Skeletal muscle cell (primary cell): Measurements from ENCODE around the gene GALNT9.
"Not testable (repeated sequence)": the region's sequence is repeated elsewhere in the genome, so short reads cannot be mapped to it uniquely, and the experiment has no call there.

Experiments
- DNase-seq: peaks from one replicate; pipeline ENCODE4 v3.0.0-alpha.2; 2010; ENCODE audit warnings: low read depth
- H3K4me3 ChIP-seq: 2 replicates; pipeline ENCODE4 v1.5.1; 2011; ENCODE audit warnings: low read depth, mild to moderate bottlenecking, control low read depth, low read length, moderate library complexity

Gene GALNT9

GRCh38 chr12:132317233-132317938 lies 12.0 kb downstream of the GALNT9 start:
- no peak for DNase-seq
- no peak overlapping the region for H3K4me3 ChIP-seq

DNA sequence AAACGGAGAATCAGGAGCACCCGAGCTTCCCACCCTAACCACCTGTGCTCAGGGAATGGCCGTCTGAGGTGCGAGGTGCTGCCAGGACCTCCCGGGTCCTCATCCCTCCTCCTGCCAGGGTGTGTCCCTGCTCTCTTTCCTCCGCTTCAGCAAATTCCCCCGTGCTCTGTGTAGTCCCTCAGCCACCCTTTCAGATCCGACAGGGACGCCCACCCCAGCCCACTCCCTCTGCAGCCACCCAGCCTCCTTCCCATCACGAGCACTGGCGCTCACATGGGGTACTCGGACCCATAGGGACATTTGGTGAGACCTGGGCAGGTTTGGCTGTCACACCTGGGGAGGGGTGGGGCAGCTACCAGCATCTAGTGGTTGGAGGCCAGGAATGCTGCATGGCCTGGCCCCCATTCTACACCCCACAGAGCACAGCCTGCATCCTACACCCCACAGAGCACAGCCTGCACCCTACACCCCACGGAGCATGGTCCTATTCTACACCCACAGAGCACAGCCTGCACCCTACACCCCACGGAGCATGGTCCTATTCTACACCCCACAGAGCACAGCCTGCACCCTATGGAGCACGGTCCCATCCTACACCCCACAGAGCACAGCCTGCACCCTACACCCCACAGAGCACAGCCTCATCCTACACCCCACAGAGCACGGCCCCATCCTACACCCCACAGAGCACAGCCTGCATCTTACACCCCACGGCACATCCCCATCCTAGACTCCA lies 12.7 kb downstream of the GALNT9 start:
- no peak overlapping the region for H3K4me3 ChIP-seq
- no peak for DNase-seq

DNA sequence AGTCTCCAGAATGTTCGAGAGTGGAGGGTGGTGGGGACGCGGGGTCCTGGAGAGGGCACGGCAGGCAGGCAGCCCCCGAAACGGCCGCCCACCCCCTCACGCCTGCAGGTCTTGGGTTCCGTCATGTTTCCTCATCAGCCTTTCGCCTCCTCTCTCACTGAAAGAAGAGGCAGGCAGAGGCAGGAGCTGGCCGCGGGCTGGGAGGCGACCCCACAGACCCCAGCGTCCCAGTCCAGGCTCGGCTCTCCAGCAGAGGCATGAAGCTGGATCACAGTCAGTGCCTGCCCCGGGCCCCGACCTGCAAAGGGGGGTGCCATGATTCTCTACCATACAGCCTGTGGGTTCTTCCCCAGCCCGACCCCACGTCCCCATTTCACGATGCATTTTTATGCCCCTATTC lies 13.4 kb downstream of the GALNT9 start:
- H3K4me3 ChIP-seq, result no peak overlapping the region
- DNase-seq, result no peak

- DNase-seq, result no peak
- H3K4me3 ChIP-seq, result no peak overlapping the region
These were observed 13.9 kb downstream of the GALNT9 start for GRCh38 chr12:132315507-132315906.

DNA sequence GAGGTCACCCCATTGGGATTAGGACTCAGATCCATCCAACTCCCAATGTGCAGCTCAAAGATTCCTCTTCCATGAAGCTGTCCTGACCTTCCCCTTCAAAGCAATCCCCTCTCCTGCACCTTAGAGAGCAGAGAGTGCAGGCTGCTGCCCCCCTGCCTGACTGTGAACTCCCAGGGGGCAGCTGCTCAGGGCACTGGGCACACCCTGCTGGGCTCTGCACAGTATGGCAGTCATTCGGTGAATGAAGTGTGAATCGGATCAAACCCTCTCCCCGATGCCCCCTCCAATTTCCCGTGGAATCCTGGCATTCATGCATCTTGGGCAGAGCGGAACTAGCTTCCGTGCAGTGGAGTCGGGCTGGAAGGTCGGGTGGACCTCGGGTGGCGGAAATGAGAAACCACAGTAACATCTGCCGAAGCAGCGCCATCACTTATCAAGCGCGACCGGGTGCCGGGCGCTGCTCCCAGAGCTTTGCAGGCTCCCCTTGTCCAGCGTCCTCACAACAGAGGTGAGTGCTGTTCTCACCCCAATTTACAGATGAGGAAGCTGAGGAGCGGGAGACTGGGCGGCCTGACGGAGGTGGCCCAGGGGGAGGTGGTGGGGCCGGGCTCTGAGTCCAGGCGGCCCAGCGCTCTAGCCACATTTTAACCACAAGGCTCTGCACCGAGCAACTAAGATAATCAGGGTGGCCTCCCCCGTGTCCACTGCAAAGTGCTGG lies 14.7 kb downstream of the GALNT9 start:
- no peak overlapping the region for H3K4me3 ChIP-seq
- DNase-seq, result no peak

- no peak overlapping the region for H3K4me3 ChIP-seq
- no peak for DNase-seq
These were observed 15.4 kb downstream of the GALNT9 start for GRCh38 chr12:132314035-132314434.

- no peak overlapping the region for H3K4me3 ChIP-seq
- no peak for DNase-seq
These were observed 16.2 kb downstream of the GALNT9 start for GRCh38 chr12:132313182-132313581.

- DNase-seq, result no peak
- H3K4me3 ChIP-seq, result no peak overlapping the region
These were observed 16.9 kb downstream of the GALNT9 start for GRCh38 chr12:132312516-132312915.

DNA sequence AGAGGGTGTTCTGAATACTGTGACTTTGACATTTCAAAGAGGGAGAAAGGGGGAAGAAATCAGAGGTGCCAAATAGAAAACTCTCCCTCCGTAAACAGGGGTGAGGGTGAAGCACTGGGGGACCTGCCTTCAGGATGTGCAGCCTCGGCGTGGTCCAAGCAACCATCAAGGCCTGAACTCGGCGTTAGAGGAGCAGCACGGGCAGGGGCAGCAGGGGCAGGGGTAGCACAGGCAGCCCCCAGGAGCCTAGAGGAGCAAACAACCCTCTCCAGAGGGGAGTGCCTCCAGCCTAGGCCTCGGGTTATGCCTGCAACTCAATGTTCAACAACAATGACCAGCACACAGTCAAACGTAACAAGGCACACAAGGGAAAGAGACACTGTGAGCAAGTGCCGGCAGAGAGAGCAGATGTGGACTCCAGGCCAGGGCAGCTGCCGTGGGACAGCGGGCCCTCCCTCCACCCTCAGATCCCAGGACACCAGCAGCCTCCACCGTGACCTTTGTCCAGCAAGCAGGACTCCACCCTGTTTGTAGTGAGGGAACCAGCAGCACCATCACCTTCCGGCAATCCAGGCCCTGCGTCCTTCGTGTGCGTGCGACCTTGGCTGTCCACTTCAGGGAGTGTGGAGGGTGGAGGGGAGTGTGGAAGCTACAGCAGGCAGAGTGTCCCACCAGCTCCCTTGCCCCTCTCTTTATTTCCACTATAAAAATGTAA lies 18.0 kb downstream of the GALNT9 start:
- DNase-seq, result no peak
- H3K4me3 ChIP-seq, result no peak overlapping the region

GRCh38 chr12:132310181-132311040 lies 19.0 kb downstream of the GALNT9 start:
- H3K4me3 ChIP-seq, result no peak overlapping the region
- no peak for DNase-seq

DNA sequence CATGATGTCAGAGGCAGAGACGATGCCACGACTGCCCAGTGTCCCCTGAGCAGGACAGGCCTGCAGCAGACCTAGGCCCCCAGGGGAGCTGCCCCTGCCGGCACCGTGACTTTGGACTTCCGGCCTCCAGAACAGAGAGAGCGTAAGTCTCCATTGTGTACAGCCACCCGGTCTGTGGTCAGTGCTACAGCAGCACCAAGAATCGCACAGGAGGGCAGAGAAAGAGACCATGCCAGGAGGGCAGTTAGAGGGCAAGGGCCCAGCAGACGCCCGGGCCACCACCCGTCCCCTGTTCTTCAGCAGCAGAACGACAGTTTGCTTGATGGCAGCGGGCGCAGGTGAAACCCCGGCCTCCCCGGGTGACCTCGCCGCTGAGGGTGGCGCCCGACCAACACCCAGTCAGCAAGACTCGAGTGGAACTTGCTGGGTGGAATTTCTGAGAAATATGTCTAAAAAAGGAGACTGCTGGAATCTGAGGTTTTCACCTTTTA lies 19.7 kb downstream of the GALNT9 start:
- no peak overlapping the region for H3K4me3 ChIP-seq
- DNase-seq, result no peak

DNA sequence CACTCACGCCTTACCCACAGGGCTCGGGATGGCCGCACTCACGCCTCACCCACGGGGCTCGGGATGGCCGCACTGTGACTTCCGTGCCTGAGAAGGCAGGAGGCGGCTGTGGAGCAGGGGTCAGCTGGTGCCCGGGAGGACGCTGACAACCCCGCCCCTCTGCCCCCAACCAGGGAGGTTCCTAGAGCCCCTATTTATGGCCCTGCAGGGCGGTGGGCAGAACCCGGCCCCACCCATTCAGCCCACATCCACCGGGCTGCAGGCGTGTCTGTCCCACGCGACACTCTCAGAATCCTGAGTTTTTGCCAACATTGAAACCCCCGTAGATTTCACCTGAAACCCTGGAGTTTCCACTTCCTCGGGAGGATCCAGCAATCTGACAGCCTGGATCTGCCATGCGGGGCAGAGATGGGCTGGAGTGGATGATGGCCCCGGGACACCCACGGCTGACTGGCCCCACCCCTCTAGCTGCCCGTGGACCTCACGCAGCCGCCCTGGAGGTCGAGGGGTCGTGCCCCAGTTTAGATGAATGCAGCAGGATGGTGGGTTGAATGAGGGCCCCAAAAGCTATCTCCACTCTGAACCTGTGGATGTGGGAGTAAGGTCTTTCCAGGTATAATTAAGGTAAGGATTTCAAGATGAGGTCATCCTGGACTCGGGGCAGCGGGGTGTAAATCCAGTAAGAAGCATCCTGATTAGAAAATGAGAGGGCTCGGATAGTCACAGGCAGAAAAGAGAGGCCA lies 20.4 kb downstream of the GALNT9 start:
- no peak for DNase-seq
- no peak overlapping the region for H3K4me3 ChIP-seq

DNA sequence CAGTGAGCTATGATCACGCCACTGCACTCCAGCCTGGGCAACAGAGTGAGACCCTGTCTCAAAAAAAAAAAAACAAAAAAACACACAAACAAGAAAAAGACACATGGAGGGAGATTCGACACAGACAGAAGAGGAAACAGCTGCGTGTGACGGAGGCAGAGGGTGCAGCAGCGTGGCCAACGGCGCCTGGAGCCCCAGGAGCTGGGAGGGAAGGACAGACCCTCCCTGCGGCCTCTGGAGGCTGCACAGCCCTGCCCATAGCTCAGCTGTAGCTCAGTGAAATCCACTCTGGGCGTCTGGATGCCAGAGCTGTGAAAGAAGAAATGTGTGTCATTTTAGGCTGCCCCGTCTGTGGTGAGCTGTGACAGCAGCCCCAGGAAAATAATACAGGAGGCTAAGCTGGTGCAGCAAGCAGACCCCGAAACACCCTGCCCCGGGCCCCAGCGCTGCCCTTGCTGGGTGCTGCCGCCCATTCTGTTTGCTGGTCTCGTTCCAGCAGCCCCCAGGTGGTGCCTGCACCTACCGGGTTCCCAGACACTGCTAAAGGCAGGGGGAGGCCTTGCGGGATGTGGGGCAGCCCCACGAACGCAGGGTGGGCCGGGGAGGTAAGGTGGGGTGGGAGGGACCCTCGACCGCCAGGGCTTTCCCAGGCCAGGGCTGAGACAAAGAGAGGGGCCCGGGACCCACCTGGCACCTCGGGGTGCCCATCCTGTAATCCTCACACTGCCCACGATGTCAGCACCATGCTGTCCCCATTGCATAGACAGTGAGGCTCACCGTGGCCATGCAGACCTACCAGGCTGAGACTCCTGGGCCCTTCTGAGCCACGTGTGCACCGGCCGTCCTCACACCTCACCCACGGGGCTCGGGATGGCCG lies 21.2 kb downstream of the GALNT9 start:
- no peak for DNase-seq
- H3K4me3 ChIP-seq, result no peak overlapping the region

- H3K4me3 ChIP-seq, result no peak overlapping the region
- DNase-seq, result no peak
These were observed 22.6 kb downstream of the GALNT9 start for GRCh38 chr12:132306885-132307191.

DNA sequence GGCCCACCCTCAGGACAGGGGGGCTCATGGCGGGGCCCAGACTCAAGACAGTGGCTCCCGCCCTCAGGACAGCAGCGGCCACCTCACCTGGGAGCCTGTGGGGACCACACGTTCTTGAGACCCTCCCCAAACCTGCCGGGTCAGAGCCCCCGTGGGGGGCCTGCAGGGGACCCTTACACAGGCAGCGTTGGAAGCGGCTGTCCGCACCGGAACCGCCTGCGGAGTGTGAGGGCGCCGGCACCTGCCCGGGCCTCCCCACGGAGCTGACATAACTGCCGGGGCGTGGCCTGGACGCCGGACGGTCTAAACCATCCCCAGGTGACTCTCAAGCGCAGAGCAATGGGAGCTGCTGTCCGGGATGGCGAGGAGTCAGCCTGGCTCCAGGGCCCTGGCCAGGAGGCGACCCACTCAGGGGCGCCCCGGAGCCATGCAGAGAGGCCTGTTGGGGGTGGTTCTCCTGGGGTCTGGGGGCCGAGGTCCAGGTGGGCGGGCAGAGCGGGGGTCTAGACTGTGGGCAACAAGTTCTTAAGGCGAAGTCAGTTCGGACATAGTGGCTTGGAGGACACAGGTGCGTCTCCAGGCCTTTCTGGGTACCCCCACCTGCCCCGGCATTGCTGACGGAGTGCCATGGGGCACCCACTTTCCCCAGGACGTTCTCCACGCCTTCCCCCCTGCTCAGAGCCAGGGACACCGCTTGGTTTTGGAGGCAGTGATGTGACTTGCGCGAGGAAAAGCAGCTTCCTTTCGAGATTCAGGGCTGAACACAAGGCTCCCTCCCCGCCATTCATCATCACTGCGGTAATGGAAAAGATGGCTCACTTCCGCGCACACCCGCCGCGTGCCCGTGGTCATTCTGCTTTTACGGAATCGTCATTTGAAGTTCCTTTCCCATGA lies 23.2 kb downstream of the GALNT9 start:
- no peak overlapping the region for H3K4me3 ChIP-seq
- DNase-seq, result no peak

- no peak for DNase-seq
These were observed 23.8 kb downstream of the GALNT9 start for GRCh38 chr12:132305560-132305966.

GRCh38 chr12:132304866-132305265 lies 24.5 kb downstream of the GALNT9 start:
- not testable (repeated sequence) for H3K4me3 ChIP-seq, DNase-seq

More at GRCh38 chr12:132305560-132305966, 23.8 kb downstream of the GALNT9 start:
- no peak overlapping the region for H3K4me3 ChIP-seq
